Breast epithelium (tissue), 4 donors: Measurements from ENCODE around the gene PRDM15. TPM values are rescaled to one million over a fixed set of nuclear protein-coding genes. Genes with fewer than 3 reads are reported as not detected.

Experiments
- DNase-seq, 2 donors: peaks; one replicate each; pipeline ENCODE4 v3.0.0-alpha.2; 2019; ENCODE audit warnings: low spot score in 2 of 2
- H3K27ac ChIP-seq, 2 donors: fragments of 200-600 bp; sonication (generic) in 1 of 2; one replicate each; pipeline ENCODE4 v1.5.1; 2016 to 2019; ENCODE audit warnings: mild to moderate bottlenecking in 1 of 2
- H3K27me3 ChIP-seq, 2 donors: fragments of 200-600 bp; sonication (generic) in 1 of 2; one replicate each; pipeline versions ENCODE4 v1.5.1 to v1.6.0; 2017 to 2019; ENCODE audit warnings: control low read depth in 1 of 2, mild to moderate bottlenecking in 1 of 2
- H3K36me3 ChIP-seq: fragments of 200-600 bp; one replicate; pipeline ENCODE4 v1.5.1; 2019
- H3K4me1 ChIP-seq, 2 donors: fragments of 200-600 bp; sonication (generic); one replicate each; pipeline ENCODE4 v1.5.1; 2016 to 2019; ENCODE audit warnings: control low read depth in 1 of 2
- H3K4me3 ChIP-seq, 3 donors: fragments of 200-600 bp; sonication (generic); 1 replicate in 2 of 3; 2 replicates in 1 of 3; pipeline ENCODE4 v1.5.1; 2016 to 2019; ENCODE audit warnings: mild to moderate bottlenecking in 3 of 3, moderate library complexity in 2 of 3
- H3K9me3 ChIP-seq, 2 donors: fragments of 200-600 bp; sonication (generic) in 1 of 2; one replicate each; pipeline ENCODE4 v1.5.1; 2016 to 2019; ENCODE audit warnings: control low read depth in 1 of 2
- POLR2A ChIP-seq: fragments of 450-650 bp; IDR thresholded peaks from one replicate; pipeline ENCODE4 v1.6.1; 2016; ENCODE audit warnings: antibody characterized with exemption, mild to moderate bottlenecking, moderate library complexity
- POLR2AphosphoS5 ChIP-seq, 3 donors: sonication (generic); formaldehyde crosslinking; IDR thresholded peaks; one replicate each; pipeline ENCODE4 v1.6.1; 2017; ENCODE audit warnings: antibody characterized with exemption in 3 of 3
- intact Hi-C: fragments of 100-400 bp; cut with DNase I; formaldehyde crosslinking; loops from one replicate; pipeline ENCODE4 v1.15.1; 2023; ENCODE audit warnings: low total_unique reads
- total RNA-seq, 3 donors: library from RNA; depleted of rRNA; stranded (reverse); fragments of >200 nt; gene quantifications; one replicate each; pipeline ENCODE4 v1.1.0, GENCODE V29; 2016
- TF ChIP-seq, protein P1 (sequence below), 3 donors: fragments of 450-650 bp; IDR thresholded peaks; one replicate each; pipeline ENCODE4 v1.5.1; 2016 to 2017; ENCODE audit warnings: antibody characterized with exemption in 3 of 3, mild to moderate bottlenecking in 3 of 3, moderate library complexity in 3 of 3

PRDM15 gene
- total RNA-seq, 3 donors from 2014 or later: 6.6 to 14.1 (median 9.2) TPM

DNA sequence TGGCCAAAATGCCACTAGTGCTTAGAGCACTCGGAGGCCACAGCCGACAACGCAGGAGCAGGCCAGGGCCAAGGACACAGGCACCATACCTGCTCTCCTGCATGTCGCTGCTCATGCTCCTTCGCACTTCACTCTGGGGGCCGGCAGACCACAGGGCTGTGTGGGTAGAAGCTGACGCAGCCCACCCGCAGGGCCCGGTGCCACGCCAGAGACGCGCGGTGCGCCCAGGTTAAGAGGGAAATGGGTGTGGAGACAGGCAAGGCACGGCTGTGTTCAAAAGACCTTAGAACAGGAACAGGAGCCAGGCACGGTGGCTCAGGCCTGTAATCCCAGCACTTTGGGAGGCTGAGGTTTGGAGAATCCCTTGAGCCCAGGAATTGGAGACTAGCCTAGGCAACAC, 13.6 kb upstream of the PRDM15 start:
- no peaks in the 10 kb centered on the region for H3K36me3 ChIP-seq
- no peak overlapping the region for H3K4me3 ChIP-seq
- DNase-seq: no peak
- intact Hi-C loops: no loop called here
- no peaks in the 10 kb centered on the region for H3K27me3 ChIP-seq
- TF ChIP-seq POLR2AphosphoS5 (IDR thresholded peaks at IDR 0.05): no peak
- TF ChIP-seq, protein P1, sequence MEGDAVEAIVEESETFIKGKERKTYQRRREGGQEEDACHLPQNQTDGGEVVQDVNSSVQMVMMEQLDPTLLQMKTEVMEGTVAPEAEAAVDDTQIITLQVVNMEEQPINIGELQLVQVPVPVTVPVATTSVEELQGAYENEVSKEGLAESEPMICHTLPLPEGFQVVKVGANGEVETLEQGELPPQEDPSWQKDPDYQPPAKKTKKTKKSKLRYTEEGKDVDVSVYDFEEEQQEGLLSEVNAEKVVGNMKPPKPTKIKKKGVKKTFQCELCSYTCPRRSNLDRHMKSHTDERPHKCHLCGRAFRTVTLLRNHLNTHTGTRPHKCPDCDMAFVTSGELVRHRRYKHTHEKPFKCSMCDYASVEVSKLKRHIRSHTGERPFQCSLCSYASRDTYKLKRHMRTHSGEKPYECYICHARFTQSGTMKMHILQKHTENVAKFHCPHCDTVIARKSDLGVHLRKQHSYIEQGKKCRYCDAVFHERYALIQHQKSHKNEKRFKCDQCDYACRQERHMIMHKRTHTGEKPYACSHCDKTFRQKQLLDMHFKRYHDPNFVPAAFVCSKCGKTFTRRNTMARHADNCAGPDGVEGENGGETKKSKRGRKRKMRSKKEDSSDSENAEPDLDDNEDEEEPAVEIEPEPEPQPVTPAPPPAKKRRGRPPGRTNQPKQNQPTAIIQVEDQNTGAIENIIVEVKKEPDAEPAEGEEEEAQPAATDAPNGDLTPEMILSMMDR (IDR thresholded peaks at IDR 0.05): no peak
- TF ChIP-seq POLR2A: no peak
- H3K4me1 ChIP-seq: no peaks in the 10 kb centered on the region
- no peaks in the 10 kb centered on the region for H3K9me3 ChIP-seq
- no peak overlapping the region for H3K27ac ChIP-seq

DNA sequence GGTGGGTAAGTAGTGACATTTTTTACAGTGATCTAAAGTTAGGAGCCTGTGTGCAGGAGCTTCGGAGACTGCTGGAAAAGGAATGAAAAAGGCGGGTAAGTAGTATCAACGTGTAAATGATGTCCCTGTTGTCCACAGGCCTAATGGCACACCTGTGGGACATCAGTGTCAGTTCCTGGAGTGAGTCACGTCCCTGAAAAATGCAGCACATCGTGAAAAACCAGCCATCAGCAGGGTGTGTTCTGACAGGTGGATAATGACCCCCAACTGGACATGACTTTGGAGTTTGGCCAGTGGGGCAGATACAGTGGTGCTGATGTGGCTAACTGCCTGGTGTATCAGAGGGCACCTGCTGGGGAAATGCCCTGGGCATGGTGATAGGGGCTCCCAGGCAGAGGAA, 12.0 kb upstream of the PRDM15 start:
- DNase-seq: no peak
- H3K27ac ChIP-seq: no peak overlapping the region
- H3K4me1 ChIP-seq: no peaks in the 10 kb centered on the region
- no peak overlapping the region for H3K4me3 ChIP-seq
- no peaks in the 10 kb centered on the region for H3K9me3 ChIP-seq
- H3K27me3 ChIP-seq: no peaks in the 10 kb centered on the region
- TF ChIP-seq, protein P1 (IDR thresholded peaks at IDR 0.05): no peak
- intact Hi-C loops: no loop called here
- H3K36me3 ChIP-seq: no peaks in the 10 kb centered on the region

DNA sequence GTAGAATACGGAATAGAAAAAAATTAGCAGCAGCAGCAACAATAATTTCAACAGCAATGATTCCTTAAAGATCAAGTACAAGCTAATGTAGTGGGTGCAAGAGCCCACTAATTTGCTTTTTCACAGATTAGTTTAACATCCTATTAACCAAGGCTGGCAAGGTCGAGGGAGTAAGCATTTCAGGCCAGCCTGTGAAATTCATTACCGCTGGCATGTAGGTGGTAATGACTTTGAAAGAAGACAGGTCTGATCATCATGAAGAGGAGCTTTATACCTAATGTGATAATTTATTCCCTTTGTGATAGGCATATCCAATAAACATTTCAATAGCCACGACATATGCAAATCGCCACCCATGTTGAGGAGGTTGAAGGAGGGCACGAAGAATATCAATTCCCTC, 11.2 kb upstream of the PRDM15 start:
- no peaks in the 10 kb centered on the region for H3K9me3 ChIP-seq
- H3K36me3 ChIP-seq: no peaks in the 10 kb centered on the region
- TF ChIP-seq POLR2AphosphoS5 (IDR thresholded peaks at IDR 0.05) (no peak), POLR2A (no peak)
- TF ChIP-seq, protein P1 (IDR thresholded peaks at IDR 0.05): no peak
- H3K27me3 ChIP-seq: no peaks in the 10 kb centered on the region
- no peaks in the 10 kb centered on the region for H3K4me1 ChIP-seq
- H3K4me3 ChIP-seq: no peak overlapping the region
- H3K27ac ChIP-seq: no peak overlapping the region
- intact Hi-C loops: no loop called here
- no peak for DNase-seq

DNA sequence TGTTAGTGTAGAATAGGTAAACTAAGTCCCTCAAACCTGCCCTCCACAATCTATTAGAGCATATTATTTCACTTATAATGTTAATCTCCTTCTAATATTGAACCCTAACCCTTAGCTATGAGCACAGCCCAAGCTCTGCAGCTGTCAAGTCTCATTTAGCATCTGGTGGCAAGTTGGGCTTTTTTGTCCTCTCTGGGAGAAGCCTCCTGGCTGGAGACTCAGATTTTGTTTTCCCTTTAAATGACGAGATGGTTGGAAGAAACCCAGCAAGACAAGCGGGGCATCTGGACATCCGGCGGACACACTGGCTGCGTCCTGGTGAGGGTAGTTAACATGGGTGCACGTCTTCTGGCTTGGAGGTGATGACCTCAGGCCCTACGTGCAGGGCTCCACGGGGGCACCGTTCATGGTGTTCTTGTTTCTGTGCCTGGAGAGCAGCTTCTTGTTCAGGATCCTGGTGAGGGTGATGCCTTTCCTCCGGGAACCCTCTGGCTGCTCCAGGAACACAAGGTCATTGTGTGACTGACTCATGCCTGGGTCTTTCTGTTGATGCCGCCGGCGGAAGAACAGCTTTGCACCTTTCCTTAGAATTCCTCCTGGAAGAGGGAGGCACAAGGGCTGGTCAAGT, 9.7 kb upstream of the PRDM15 start:
- TF ChIP-seq, protein P1 (IDR thresholded peaks at IDR 0.05): no peak
- TF ChIP-seq POLR2A (no peak), POLR2AphosphoS5 (IDR thresholded peaks at IDR 0.05) (no peak)
- Histone ChIP-seq H3K4me1 (no peaks in the 10 kb centered on the region), H3K27ac (no peak overlapping the region), H3K9me3 (no peaks in the 10 kb centered on the region), H3K27me3 (no peaks in the 10 kb centered on the region), H3K4me3 (no peak overlapping the region), H3K36me3 (no peaks in the 10 kb centered on the region)
- intact Hi-C loops: loop anchor here (5.0 kb wide), 1 partner anchor 208 kb away; no protein-coding TSS in a partner anchor
- no peak for DNase-seq

DNA sequence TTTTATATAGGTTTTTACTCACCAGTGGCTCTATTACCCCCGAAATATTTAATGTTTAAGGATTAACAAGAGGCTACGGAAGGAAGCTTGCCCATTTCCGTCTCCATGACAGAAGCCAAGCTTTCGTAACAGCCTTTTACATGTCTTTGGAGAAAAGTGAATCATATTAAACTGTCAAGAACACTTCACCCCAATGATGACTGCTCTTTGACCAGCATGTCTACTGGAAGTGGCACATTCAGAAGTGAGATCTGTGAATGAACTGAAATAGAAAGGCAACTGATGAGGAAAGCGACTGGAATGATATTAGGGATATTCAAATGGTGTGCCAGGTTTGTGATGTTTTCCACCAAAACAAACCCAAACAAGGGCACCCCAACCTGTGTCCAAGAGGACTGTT, 8.5 kb upstream of the PRDM15 start:
- H3K4me1 ChIP-seq: no peaks in the 10 kb centered on the region
- intact Hi-C loops: loop anchor here (5.0 kb wide), 1 partner anchor 210 kb away; no protein-coding TSS in a partner anchor
- TF ChIP-seq POLR2AphosphoS5 (IDR thresholded peaks at IDR 0.05): no peak
- TF ChIP-seq, protein P1 (IDR thresholded peaks at IDR 0.05): no peak
- TF ChIP-seq POLR2A: no peak
- H3K4me3 ChIP-seq: no peak overlapping the region
- no peak overlapping the region for H3K27ac ChIP-seq
- H3K36me3 ChIP-seq: no peaks in the 10 kb centered on the region
- H3K9me3 ChIP-seq: no peaks in the 10 kb centered on the region
- no peak for DNase-seq
- no peaks in the 10 kb centered on the region for H3K27me3 ChIP-seq
